Measurements from ENCODE around the gene C9orf85. TPM values are rescaled to one million over a fixed set of nuclear protein-coding genes. Genes with fewer than 3 reads are reported as not detected.
A peak's percentile ranks its signal among the peaks of the same experiment; 100 is the strongest.
"Not testable (repeated sequence)": the region's sequence is repeated elsewhere in the genome, so short reads cannot be mapped to it uniquely, and the experiment has no call there.

Gene C9orf85
- total and polyA plus RNA-seq, 5 donors from 2014 or later, result 7.2 to 14.7 (median 10.5) TPM

GRCh38 chr9:71895117-71895516 is 16.3 kb upstream of the C9orf85 start:
- no peak for ATAC-seq (ENCODE audit: low read depth in 2 of 2)
- Histone ChIP-seq H3K27me3 (ENCODE audit: control insufficient read depth, insufficient read depth, low read length) (no peaks in the 10 kb centered on the region), H3K36me3 (ENCODE audit: control insufficient read depth, insufficient read depth, low read length) (no peaks in the 10 kb centered on the region), H3K27ac (ENCODE audit: insufficient read depth, low read length, poor library complexity, severe bottlenecking) (no peak overlapping the region), H3K4me3 (ENCODE audit: low read depth, low read length) (peak overlapping the region; percentile 13), H3K4me1 (ENCODE audit: control insufficient read depth, insufficient read depth, low read length, poor library complexity, severe bottlenecking) (peaks cover 52% of the 10 kb centered on the region), H3K9me3 (ENCODE audit: control insufficient read depth in 2 of 2, low read length in 2 of 2) (no peaks in the 10 kb centered on the region)
- Mint-ChIP-seq H3K4me3 (peak overlapping the region in 2 of 4 donors; percentile 2 to 70), H3K36me3 (peaks cover 10% of the 10 kb centered on the region), H3K4me1 (peaks cover 48 to 83% (median 64%) of the 10 kb centered on the region in 4 donors), H3K27ac (peak overlapping the region in 2 of 3 donors; percentile 19 to 80), H3K27me3 (no peaks in the 10 kb centered on the region), H3K9me3 (no peaks in the 10 kb centered on the region)
- DNase-seq, result no peak

GRCh38 chr9:71895955-71896354 is 15.5 kb upstream of the C9orf85 start:
- Histone ChIP-seq H3K36me3 (ENCODE audit: control insufficient read depth, insufficient read depth, low read length) (no peaks in the 10 kb centered on the region), H3K4me1 (ENCODE audit: control insufficient read depth, insufficient read depth, low read length, poor library complexity, severe bottlenecking) (peaks cover 52% of the 10 kb centered on the region), H3K27ac (ENCODE audit: insufficient read depth, low read length, poor library complexity, severe bottlenecking) (no peak overlapping the region), H3K9me3 (ENCODE audit: control insufficient read depth in 2 of 2, low read length in 2 of 2) (no peaks in the 10 kb centered on the region), H3K4me3 (ENCODE audit: low read depth, low read length) (peak overlapping the region; percentile 17), H3K27me3 (ENCODE audit: control insufficient read depth, insufficient read depth, low read length) (no peaks in the 10 kb centered on the region)
- H3K36me3 Mint-ChIP-seq, result peaks cover 10% of the 10 kb centered on the region
- H3K4me3 Mint-ChIP-seq, result peak overlapping the region in 2 of 4 donors; percentile 19 to 58
- no peak overlapping the region for H3K27ac Mint-ChIP-seq
- H3K27me3 Mint-ChIP-seq, result no peaks in the 10 kb centered on the region
- H3K4me1 Mint-ChIP-seq, result peaks cover 48 to 81% (median 65%) of the 10 kb centered on the region in 4 donors
- ATAC-seq (ENCODE audit: low read depth in 2 of 2), result no peak
- no peaks in the 10 kb centered on the region for H3K9me3 Mint-ChIP-seq
- no peak for DNase-seq

- Mint-ChIP-seq H3K9me3 (no peaks in the 10 kb centered on the region), H3K27ac (peak overlapping the region; percentile 60 to 79 (median 69)), H3K4me1 (peaks cover 51 to 81% (median 66%) of the 10 kb centered on the region in 4 donors), H3K36me3 (peaks cover 14% of the 10 kb centered on the region), H3K27me3 (no peaks in the 10 kb centered on the region), H3K4me3 (peak overlapping the region; percentile 13 to 84 (median 52))
- Histone ChIP-seq H3K36me3 (ENCODE audit: control insufficient read depth, insufficient read depth, low read length) (no peaks in the 10 kb centered on the region), H3K27ac (ENCODE audit: insufficient read depth, low read length, poor library complexity, severe bottlenecking) (no peak overlapping the region), H3K9me3 (ENCODE audit: control insufficient read depth in 2 of 2, low read length in 2 of 2) (no peaks in the 10 kb centered on the region), H3K4me3 (ENCODE audit: low read depth, low read length) (peak overlapping the region; percentile 41), H3K27me3 (ENCODE audit: control insufficient read depth, insufficient read depth, low read length) (no peaks in the 10 kb centered on the region), H3K4me1 (ENCODE audit: control insufficient read depth, insufficient read depth, low read length, poor library complexity, severe bottlenecking) (peaks cover 60% of the 10 kb centered on the region)
- DNase-seq (no peak), ATAC-seq (ENCODE audit: low read depth in 2 of 2) (no peak)
These were observed 14.7 kb upstream of the C9orf85 start for GRCh38 chr9:71896761-71897160.

- H3K4me1 ChIP-seq (ENCODE audit: control insufficient read depth, insufficient read depth, low read length, poor library complexity, severe bottlenecking), result peaks cover 68% of the 10 kb centered on the region
- ATAC-seq (ENCODE audit: low read depth in 2 of 2) (peak; percentile 89 to 90), DNase-seq (peak in 2 of 3 donors; percentile 54 to 83)
- no peaks in the 10 kb centered on the region for H3K27me3 Mint-ChIP-seq
- peaks cover 15% of the 10 kb centered on the region for H3K36me3 Mint-ChIP-seq
- H3K4me3 Mint-ChIP-seq, result peak overlapping the region; percentile 50 to 79 (median 64)
- H3K27ac Mint-ChIP-seq, result peak overlapping the region; percentile 66 to 88 (median 79)
- H3K36me3 ChIP-seq (ENCODE audit: control insufficient read depth, insufficient read depth, low read length), result no peaks in the 10 kb centered on the region
- H3K9me3 ChIP-seq (ENCODE audit: control insufficient read depth in 2 of 2, low read length in 2 of 2), result no peaks in the 10 kb centered on the region
- peak overlapping the region; percentile 59 for H3K27ac ChIP-seq (ENCODE audit: insufficient read depth, low read length, poor library complexity, severe bottlenecking)
- no peaks in the 10 kb centered on the region for H3K9me3 Mint-ChIP-seq
- peak overlapping the region; percentile 65 for H3K4me3 ChIP-seq (ENCODE audit: low read depth, low read length)
- H3K4me1 Mint-ChIP-seq, result peaks cover 59 to 89% (median 72%) of the 10 kb centered on the region in 4 donors
- H3K27me3 ChIP-seq (ENCODE audit: control insufficient read depth, insufficient read depth, low read length), result no peaks in the 10 kb centered on the region
These were observed 13.9 kb upstream of the C9orf85 start for GRCh38 chr9:71897577-71897976.

GRCh38 chr9:71898756-71899155 is 12.7 kb upstream of the C9orf85 start:
- H3K9me3 ChIP-seq (ENCODE audit: control insufficient read depth in 2 of 2, low read length in 2 of 2); H3K9me3 Mint-ChIP-seq; DNase-seq; H3K27ac ChIP-seq (ENCODE audit: insufficient read depth, low read length, poor library complexity, severe bottlenecking); ATAC-seq (ENCODE audit: low read depth in 2 of 2); H3K36me3 ChIP-seq (ENCODE audit: control insufficient read depth, insufficient read depth, low read length); H3K27me3 Mint-ChIP-seq; H3K27me3 ChIP-seq (ENCODE audit: control insufficient read depth, insufficient read depth, low read length); H3K4me3 ChIP-seq (ENCODE audit: low read depth, low read length); H3K36me3 Mint-ChIP-seq: not testable (repeated sequence)
- H3K4me1 ChIP-seq (ENCODE audit: control insufficient read depth, insufficient read depth, low read length, poor library complexity, severe bottlenecking), result peaks cover 72% of the 10 kb centered on the region
- H3K4me3 Mint-ChIP-seq, result peak overlapping the region in 1 of 4 donors; percentile 3
- H3K27ac Mint-ChIP-seq, result peak overlapping the region in 1 of 3 donors; percentile 56
- H3K4me1 Mint-ChIP-seq, result peaks cover 63 to 91% (median 76%) of the 10 kb centered on the region in 4 donors

GRCh38 chr9:71901695-71902597 is 9.5 kb upstream of the C9orf85 start:
- peak overlapping the region; percentile 1 for H3K4me3 ChIP-seq (ENCODE audit: low read depth, low read length)
- ATAC-seq (ENCODE audit: low read depth in 2 of 2) (peak in 1 of 2 donors; percentile 23), DNase-seq (no peak)
- Mint-ChIP-seq H3K9me3 (no peaks in the 10 kb centered on the region), H3K36me3 (peaks cover 5% of the 10 kb centered on the region), H3K4me3 (peak overlapping the region; percentile 5 to 55 (median 36)), H3K27ac (peak overlapping the region; percentile 12 to 53 (median 12)), H3K27me3 (no peaks in the 10 kb centered on the region), H3K4me1 (peaks cover 54 to 86% (median 66%) of the 10 kb centered on the region in 4 donors)
- peaks cover 48% of the 10 kb centered on the region for H3K4me1 ChIP-seq (ENCODE audit: control insufficient read depth, insufficient read depth, low read length, poor library complexity, severe bottlenecking)
- H3K27ac ChIP-seq (ENCODE audit: insufficient read depth, low read length, poor library complexity, severe bottlenecking), result no peak overlapping the region
- no peaks in the 10 kb centered on the region for H3K9me3 ChIP-seq (ENCODE audit: control insufficient read depth in 2 of 2, low read length in 2 of 2)
- peaks cover 5% of the 10 kb centered on the region for H3K36me3 ChIP-seq (ENCODE audit: control insufficient read depth, insufficient read depth, low read length)
- H3K27me3 ChIP-seq (ENCODE audit: control insufficient read depth, insufficient read depth, low read length), result no peaks in the 10 kb centered on the region

GRCh38 chr9:71904076-71904475 is 7.4 kb upstream of the C9orf85 start:
- Histone ChIP-seq H3K4me1 (ENCODE audit: control insufficient read depth, insufficient read depth, low read length, poor library complexity, severe bottlenecking) (peaks cover 42% of the 10 kb centered on the region), H3K9me3 (ENCODE audit: control insufficient read depth in 2 of 2, low read length in 2 of 2) (no peaks in the 10 kb centered on the region), H3K27me3 (ENCODE audit: control insufficient read depth, insufficient read depth, low read length) (no peaks in the 10 kb centered on the region), H3K27ac (ENCODE audit: insufficient read depth, low read length, poor library complexity, severe bottlenecking) (no peak overlapping the region), H3K36me3 (ENCODE audit: control insufficient read depth, insufficient read depth, low read length) (peaks cover 5% of the 10 kb centered on the region), H3K4me3 (ENCODE audit: low read depth, low read length) (no peak overlapping the region)
- Mint-ChIP-seq H3K4me3 (peak overlapping the region in 1 of 4 donors; percentile 54), H3K27ac (no peak overlapping the region), H3K27me3 (peaks cover 2% of the 10 kb centered on the region), H3K36me3 (peaks cover 5% of the 10 kb centered on the region), H3K4me1 (peaks cover 51 to 86% (median 67%) of the 10 kb centered on the region in 4 donors), H3K9me3 (no peaks in the 10 kb centered on the region)
- no peak for ATAC-seq (ENCODE audit: low read depth in 2 of 2)
- no peak for DNase-seq
